GM23338 (cell line): Measurements from ENCODE around the gene LRRC4B. TPM values are rescaled to one million over a fixed set of nuclear protein-coding genes. Genes with fewer than 3 reads are reported as not detected.

Experiments used
- ATAC-seq: fragments of 200-7000 bp; cut with Tn5 transposase; 3 replicates; pipeline ENCODE4 v1.9.1; 2020
- DNase-seq: peaks from one replicate; pipeline ENCODE4 v3.0.0-alpha.2; 2015; ENCODE audit warnings: low spot score
- H2AFZ ChIP-seq: fragments of 200-600 bp; sonication (generic); 2 replicates; pipeline ENCODE4 v1.8.0; 2016; ENCODE audit warnings: antibody characterized with exemption, mild to moderate bottlenecking, moderate library complexity
- H3F3A ChIP-seq: fragments of 200-600 bp; sonication (generic); replicated peaks from 2 replicates; pipeline ENCODE4 v1.8.0; 2017; ENCODE audit warnings: antibody characterized with exemption, mixed run types, low read depth
- H3K27ac ChIP-seq: fragments of 200-600 bp; sonication (generic); 2 replicates; pipeline ENCODE4 v1.6.1; 2016; ENCODE audit warnings: low read depth
- H3K27me3 ChIP-seq: fragments of 200-600 bp; sonication (generic); 2 replicates; pipeline ENCODE4 v1.8.0; 2016; ENCODE audit warnings: mild to moderate bottlenecking, mixed run types, moderate library complexity; ENCODE audit not compliant: insufficient read depth
- H3K36me3 ChIP-seq: fragments of 200-600 bp; sonication (generic); 2 replicates; pipeline ENCODE4 v1.8.0; 2016; ENCODE audit warnings: mild to moderate bottlenecking; ENCODE audit not compliant: insufficient read depth
- H3K4me1 ChIP-seq: fragments of 200-600 bp; sonication (generic); 2 replicates; pipeline ENCODE4 v1.8.0; 2016; ENCODE audit warnings: mild to moderate bottlenecking, moderate library complexity; ENCODE audit not compliant: insufficient read depth
- H3K4me2 ChIP-seq: fragments of 200-600 bp; sonication (generic); 2 replicates; pipeline ENCODE4 v1.7.1; 2017; ENCODE audit warnings: mixed run types
- H3K4me3 ChIP-seq: fragments of 200-600 bp; sonication (generic); 2 replicates; pipeline ENCODE4 v1.6.1; 2016; ENCODE audit warnings: mixed run types
- H3K79me2 ChIP-seq: fragments of 200-600 bp; sonication (generic); replicated peaks from 2 replicates; pipeline ENCODE4 v1.8.0; 2017; ENCODE audit warnings: mild to moderate bottlenecking; ENCODE audit not compliant: insufficient read depth
- H3K9me2 ChIP-seq: fragments of 200-600 bp; sonication (generic); 2 replicates; pipeline ENCODE4 v1.8.0; 2017; ENCODE audit not compliant: insufficient read depth
- H4K20me1 ChIP-seq: fragments of 200-600 bp; sonication (generic); replicated peaks from 2 replicates; pipeline ENCODE4 v1.8.0; 2017; ENCODE audit warnings: mild to moderate bottlenecking; ENCODE audit not compliant: insufficient read depth
- H3K27ac Mint-ChIP-seq: 2 replicates; pipeline ENCODE4 v1.8.0; 2020; ENCODE audit warnings: inconsistent platforms, mild to moderate bottlenecking, moderate library complexity, mixed read lengths
- H3K27me3 Mint-ChIP-seq: 3 replicates; pipeline ENCODE4 v1.8.0; 2022; ENCODE audit warnings: low read depth, mild to moderate bottlenecking, moderate library complexity, mixed read lengths, inconsistent platforms; ENCODE audit not compliant: insufficient read depth, poor library complexity
- H3K36me3 Mint-ChIP-seq: 3 replicates; pipeline ENCODE4 v1.8.0; 2021; ENCODE audit warnings: low read depth, mild to moderate bottlenecking, inconsistent platforms, moderate library complexity, mixed read lengths
- H3K4me1 Mint-ChIP-seq: 3 replicates; pipeline ENCODE4 v1.8.0; 2020; ENCODE audit warnings: mild to moderate bottlenecking, inconsistent platforms, mixed read lengths
- H3K4me3 Mint-ChIP-seq: 3 replicates; pipeline ENCODE4 v1.8.0; 2021; ENCODE audit warnings: moderate library complexity, mild to moderate bottlenecking, inconsistent platforms, mixed read lengths
- H3K9me3 Mint-ChIP-seq: 3 replicates; pipeline ENCODE4 v1.8.0; 2020; ENCODE audit warnings: moderate library complexity, mild to moderate bottlenecking, inconsistent platforms, mixed read lengths
- CREB1 ChIP-seq: fragments of 250-450 bp; sonication (Bioruptor Pico); IDR thresholded peaks from 2 replicates; pipeline ENCODE4 v1.5.0; 2020; ENCODE audit warnings: low read depth, mild to moderate bottlenecking, moderate library complexity
- ETS1 ChIP-seq: IDR thresholded peaks from 2 replicates; pipeline ENCODE4 v1.6.1; 2016; ENCODE audit warnings: antibody characterized with exemption
- EZH2 ChIP-seq: fragments of 200-600 bp; sonication (generic); IDR thresholded peaks from one replicate; pipeline ENCODE4 v1.8.0; 2017; ENCODE audit warnings: antibody characterized with exemption, mild to moderate bottlenecking, low read depth; ENCODE audit not compliant: unreplicated experiment
- EZH2phosphoT487 ChIP-seq: fragments of 200-600 bp; sonication (generic); IDR thresholded peaks from one replicate; pipeline ENCODE4 v1.8.1; 2018; ENCODE audit warnings: antibody characterized with exemption; ENCODE audit not compliant: unreplicated experiment
- JUNB ChIP-seq: IDR thresholded peaks from one replicate; pipeline ENCODE4 v1.6.1; 2016; ENCODE audit warnings: antibody characterized with exemption; ENCODE audit not compliant: unreplicated experiment
- NANOG ChIP-seq: IDR thresholded peaks from 2 replicates; pipeline ENCODE4 v1.6.1; 2016; ENCODE audit warnings: antibody characterized with exemption, borderline replicate concordance
- POLR2AphosphoS5 ChIP-seq: IDR thresholded peaks from 2 replicates; pipeline ENCODE4 v1.6.1; 2016; ENCODE audit warnings: antibody characterized with exemption, low read depth
- STAT1 ChIP-seq: IDR thresholded peaks from one replicate; pipeline ENCODE4 v1.6.1; 2016; ENCODE audit warnings: antibody characterized with exemption; ENCODE audit not compliant: unreplicated experiment
- ZNF114 ChIP-seq: fragments of 250-450 bp; sonication (Bioruptor Pico); IDR thresholded peaks from 2 replicates; pipeline ENCODE4 v1.5.0; 2020; ENCODE audit warnings: mild to moderate bottlenecking, moderate library complexity
- ZNF331 ChIP-seq: fragments of 250-450 bp; sonication (Bioruptor Pico); IDR thresholded peaks from 2 replicates; pipeline ENCODE4 v1.5.0; 2020; ENCODE audit warnings: low read depth, mild to moderate bottlenecking, moderate library complexity
- ZNF462 ChIP-seq: fragments of 250-450 bp; sonication (Bioruptor Pico); IDR thresholded peaks from 2 replicates; pipeline ENCODE4 v1.5.0; 2020; ENCODE audit warnings: mild to moderate bottlenecking, moderate library complexity
- polyA plus RNA-seq: library from polyadenylated mRNA; unstranded; fragments of >200 nt; fragmentation: Nextera tagmentation; extraction: Ambion mirVana; gene quantifications from 2 replicates; pipeline ENCODE4 v1.2.1, GENCODE V29; 2016
- total RNA-seq: library from RNA; depleted of rRNA; stranded (reverse); fragments of >200 nt; shearing (Covaris generic); gene quantifications from 2 replicates; pipeline ENCODE4 v1.2.3, GENCODE V29; 2014
- TF ChIP-seq, protein P1 (sequence below): IDR thresholded peaks from one replicate; pipeline ENCODE4 v1.6.1; 2018; ENCODE audit warnings: antibody characterized with exemption; ENCODE audit not compliant: unreplicated experiment
- TF ChIP-seq, protein P2 (sequence below), 2 experiments: fragments of 200-600 bp in 1 of 2; sonication (generic) in 1 of 2; conservative IDR thresholded peaks; 2 replicates each; pipeline versions ENCODE4 v1.5.1 to v1.6.1; 2016 to 2017; ENCODE audit warnings: antibody characterized with exemption in 2 of 2, low read depth in 2 of 2, mild to moderate bottlenecking in 2 of 2, moderate library complexity in 1 of 2

The LRRC4B gene
- total and polyA plus RNA-seq, 2 experiments from 2014 or later: 2.0 to 13.2 TPM

DNA sequence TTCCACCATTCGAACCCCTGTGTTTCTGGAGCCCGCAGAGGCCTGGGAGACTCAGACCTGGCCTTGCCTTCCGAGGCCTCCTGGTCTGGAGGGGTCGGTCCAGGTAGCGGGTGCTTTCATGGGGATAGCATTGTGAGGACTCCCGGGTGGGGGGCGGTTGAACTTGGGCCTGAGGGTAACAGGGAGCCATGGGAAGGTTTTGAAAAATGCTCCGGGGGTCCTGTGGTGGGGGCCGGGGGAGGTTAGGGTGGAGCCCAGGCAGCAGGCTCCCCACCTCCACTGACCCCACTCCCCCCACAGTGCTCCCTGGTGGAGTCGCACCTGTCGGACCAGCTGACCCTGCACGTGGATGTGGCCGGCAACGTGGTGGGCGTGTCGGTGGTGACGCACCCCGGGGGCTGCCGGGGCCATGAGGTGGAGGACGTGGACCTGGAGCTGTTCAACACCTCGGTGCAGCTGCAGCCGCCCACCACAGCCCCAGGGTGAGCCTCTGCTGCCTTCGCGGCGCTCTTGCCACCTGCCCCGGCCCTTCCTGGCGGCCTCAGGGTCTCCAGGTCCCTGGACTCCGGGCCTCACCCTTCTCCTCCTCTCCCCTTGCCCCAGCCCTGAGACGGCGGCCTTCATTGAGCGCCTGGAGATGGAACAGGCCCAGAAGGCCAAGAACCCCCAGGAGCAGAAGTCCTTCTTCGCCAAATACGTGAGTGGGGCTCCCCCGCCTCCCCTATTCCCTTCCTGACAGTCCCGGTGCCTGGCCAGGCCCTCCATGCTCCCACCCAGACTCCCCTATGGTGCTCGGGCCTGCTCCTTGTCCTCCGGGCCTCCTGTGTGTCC lies 87.7 kb downstream of the LRRC4B start:
- Histone ChIP-seq H3K4me1 (peaks cover 10% of the 10 kb centered on the region; the same call in 1 of the 2 replicates), H3K27me3 (no peaks in the 10 kb centered on the region), H4K20me1 (no peaks in the 10 kb centered on the region; the same call in 1 of the 2 replicates), H3K36me3 (peaks cover 3% of the 10 kb centered on the region; the same call in 1 of the 2 replicates), H2AFZ (no peak overlapping the region), H3K4me2 (no peak overlapping the region), H3K9me2 (no peaks in the 10 kb centered on the region), H3K27ac (no peak overlapping the region), H3K79me2 (peaks cover 25% of the 10 kb centered on the region), H3K4me3 (no peak overlapping the region), H3F3A (0 out of 2 replicates have a peak, but pooled peaks cover 2% of the 10 kb centered on the region)
- ATAC-seq (no peak), DNase-seq (no peak)
- no peak overlapping the region for H3K4me3 Mint-ChIP-seq
- H3K27me3 Mint-ChIP-seq: peaks cover 3% of the 10 kb centered on the region
- H3K4me1 Mint-ChIP-seq: no peaks in the 10 kb centered on the region; the same call in 2 of the 3 replicates
- no peak for TF ChIP-seq EZH2
- no peak for TF ChIP-seq ETS1
- TF ChIP-seq CREB1 (CRISPR knock-in tag): no peak
- no peak for TF ChIP-seq EZH2phosphoT487
- no peak for TF ChIP-seq JUNB
- TF ChIP-seq NANOG: no peak
- no peak for TF ChIP-seq ZNF331 (CRISPR knock-in tag)
- TF ChIP-seq, protein P1, sequence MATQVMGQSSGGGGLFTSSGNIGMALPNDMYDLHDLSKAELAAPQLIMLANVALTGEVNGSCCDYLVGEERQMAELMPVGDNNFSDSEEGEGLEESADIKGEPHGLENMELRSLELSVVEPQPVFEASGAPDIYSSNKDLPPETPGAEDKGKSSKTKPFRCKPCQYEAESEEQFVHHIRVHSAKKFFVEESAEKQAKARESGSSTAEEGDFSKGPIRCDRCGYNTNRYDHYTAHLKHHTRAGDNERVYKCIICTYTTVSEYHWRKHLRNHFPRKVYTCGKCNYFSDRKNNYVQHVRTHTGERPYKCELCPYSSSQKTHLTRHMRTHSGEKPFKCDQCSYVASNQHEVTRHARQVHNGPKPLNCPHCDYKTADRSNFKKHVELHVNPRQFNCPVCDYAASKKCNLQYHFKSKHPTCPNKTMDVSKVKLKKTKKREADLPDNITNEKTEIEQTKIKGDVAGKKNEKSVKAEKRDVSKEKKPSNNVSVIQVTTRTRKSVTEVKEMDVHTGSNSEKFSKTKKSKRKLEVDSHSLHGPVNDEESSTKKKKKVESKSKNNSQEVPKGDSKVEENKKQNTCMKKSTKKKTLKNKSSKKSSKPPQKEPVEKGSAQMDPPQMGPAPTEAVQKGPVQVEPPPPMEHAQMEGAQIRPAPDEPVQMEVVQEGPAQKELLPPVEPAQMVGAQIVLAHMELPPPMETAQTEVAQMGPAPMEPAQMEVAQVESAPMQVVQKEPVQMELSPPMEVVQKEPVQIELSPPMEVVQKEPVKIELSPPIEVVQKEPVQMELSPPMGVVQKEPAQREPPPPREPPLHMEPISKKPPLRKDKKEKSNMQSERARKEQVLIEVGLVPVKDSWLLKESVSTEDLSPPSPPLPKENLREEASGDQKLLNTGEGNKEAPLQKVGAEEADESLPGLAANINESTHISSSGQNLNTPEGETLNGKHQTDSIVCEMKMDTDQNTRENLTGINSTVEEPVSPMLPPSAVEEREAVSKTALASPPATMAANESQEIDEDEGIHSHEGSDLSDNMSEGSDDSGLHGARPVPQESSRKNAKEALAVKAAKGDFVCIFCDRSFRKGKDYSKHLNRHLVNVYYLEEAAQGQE: no peak
- TF ChIP-seq STAT1: no peak
- TF ChIP-seq ZNF462: no peak
- no peak for TF ChIP-seq ZNF114 (CRISPR knock-in tag)
- TF ChIP-seq, protein P2, sequence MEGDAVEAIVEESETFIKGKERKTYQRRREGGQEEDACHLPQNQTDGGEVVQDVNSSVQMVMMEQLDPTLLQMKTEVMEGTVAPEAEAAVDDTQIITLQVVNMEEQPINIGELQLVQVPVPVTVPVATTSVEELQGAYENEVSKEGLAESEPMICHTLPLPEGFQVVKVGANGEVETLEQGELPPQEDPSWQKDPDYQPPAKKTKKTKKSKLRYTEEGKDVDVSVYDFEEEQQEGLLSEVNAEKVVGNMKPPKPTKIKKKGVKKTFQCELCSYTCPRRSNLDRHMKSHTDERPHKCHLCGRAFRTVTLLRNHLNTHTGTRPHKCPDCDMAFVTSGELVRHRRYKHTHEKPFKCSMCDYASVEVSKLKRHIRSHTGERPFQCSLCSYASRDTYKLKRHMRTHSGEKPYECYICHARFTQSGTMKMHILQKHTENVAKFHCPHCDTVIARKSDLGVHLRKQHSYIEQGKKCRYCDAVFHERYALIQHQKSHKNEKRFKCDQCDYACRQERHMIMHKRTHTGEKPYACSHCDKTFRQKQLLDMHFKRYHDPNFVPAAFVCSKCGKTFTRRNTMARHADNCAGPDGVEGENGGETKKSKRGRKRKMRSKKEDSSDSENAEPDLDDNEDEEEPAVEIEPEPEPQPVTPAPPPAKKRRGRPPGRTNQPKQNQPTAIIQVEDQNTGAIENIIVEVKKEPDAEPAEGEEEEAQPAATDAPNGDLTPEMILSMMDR (conservative IDR thresholded peaks at IDR 0.05; ENCODE audit: low read depth in 2 of 2): no peak
- no peak for TF ChIP-seq POLR2AphosphoS5
- peaks cover 91% of the 10 kb centered on the region for H3K9me3 Mint-ChIP-seq
- peaks cover 43% of the 10 kb centered on the region for H3K36me3 Mint-ChIP-seq
- H3K27ac Mint-ChIP-seq: no peak overlapping the region
